HG02571 (cell line): ENCODE measurements around the gene ACAP1.

Source experiments
- ATAC-seq: cut with Tn5 transposase; IDR thresholded peaks from one replicate; pipeline ENCODE4 v1.9.1; 2021; ENCODE audit warnings: mild to moderate bottlenecking, moderate library complexity; ENCODE audit not compliant: unreplicated experiment

ACAP1 gene

DNA sequence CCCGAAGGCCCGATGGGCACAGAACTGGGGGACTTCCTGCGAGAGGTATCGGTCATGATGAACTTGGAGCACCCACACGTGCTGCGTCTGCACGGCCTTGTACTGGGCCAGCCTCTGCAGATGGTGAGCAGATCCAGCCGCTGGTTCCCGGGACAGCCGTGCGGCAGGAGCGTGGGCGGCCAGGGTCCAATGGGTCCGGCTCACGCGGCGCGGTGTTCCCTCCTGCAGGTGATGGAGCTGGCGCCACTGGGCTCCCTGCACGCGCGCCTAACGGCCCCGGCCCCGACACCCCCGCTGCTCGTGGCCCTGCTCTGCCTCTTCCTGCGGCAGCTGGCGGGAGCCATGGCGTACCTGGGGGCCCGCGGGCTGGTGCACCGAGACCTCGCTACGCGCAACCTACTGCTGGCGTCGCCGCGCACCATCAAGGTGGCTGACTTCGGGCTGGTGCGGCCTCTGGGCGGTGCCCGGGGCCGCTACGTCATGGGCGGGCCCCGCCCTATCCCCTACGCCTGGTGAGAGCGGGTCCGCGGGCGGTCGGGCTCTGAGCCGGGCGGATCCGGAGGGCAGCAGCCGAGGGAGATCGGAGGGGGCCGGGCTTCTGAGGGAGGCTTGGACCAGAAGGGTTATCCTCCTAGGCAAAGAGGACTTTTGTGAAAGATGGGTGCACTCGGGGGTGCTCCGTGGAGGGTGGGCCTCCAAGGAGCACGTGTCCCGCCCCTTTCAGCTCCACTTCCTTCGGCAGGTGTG lies 47.6 kb downstream of the ACAP1 start:
- no peak for ATAC-seq

DNA sequence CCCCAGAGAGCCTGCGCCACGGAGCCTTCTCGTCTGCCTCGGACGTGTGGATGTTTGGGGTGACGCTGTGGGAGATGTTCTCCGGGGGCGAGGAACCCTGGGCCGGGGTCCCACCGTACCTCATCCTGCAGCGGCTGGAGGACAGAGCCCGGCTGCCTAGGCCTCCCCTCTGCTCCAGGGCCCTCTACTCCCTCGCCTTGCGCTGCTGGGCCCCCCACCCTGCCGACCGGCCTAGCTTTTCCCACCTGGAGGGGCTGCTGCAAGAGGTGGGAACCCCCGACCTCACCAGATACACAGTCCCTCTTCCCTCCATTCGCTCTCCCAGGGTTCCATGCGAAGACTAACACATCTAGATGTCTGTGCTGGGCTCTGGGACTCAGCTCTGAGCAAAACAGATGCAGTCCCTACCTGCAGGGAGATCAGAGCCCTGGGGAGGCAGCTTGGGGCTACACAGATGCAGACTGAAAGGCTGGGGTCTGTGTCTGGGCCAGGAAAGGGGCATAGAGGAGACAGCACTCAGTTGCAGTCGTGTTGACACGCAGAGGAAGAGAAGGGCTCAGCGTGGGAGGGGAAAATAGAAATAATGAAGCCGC lies 48.3 kb downstream of the ACAP1 start:
- ATAC-seq = no peak

- ATAC-seq = no peak
Measured at GRCh38 chr17:7388856-7389255, 52.5 kb downstream of the ACAP1 start.

DNA sequence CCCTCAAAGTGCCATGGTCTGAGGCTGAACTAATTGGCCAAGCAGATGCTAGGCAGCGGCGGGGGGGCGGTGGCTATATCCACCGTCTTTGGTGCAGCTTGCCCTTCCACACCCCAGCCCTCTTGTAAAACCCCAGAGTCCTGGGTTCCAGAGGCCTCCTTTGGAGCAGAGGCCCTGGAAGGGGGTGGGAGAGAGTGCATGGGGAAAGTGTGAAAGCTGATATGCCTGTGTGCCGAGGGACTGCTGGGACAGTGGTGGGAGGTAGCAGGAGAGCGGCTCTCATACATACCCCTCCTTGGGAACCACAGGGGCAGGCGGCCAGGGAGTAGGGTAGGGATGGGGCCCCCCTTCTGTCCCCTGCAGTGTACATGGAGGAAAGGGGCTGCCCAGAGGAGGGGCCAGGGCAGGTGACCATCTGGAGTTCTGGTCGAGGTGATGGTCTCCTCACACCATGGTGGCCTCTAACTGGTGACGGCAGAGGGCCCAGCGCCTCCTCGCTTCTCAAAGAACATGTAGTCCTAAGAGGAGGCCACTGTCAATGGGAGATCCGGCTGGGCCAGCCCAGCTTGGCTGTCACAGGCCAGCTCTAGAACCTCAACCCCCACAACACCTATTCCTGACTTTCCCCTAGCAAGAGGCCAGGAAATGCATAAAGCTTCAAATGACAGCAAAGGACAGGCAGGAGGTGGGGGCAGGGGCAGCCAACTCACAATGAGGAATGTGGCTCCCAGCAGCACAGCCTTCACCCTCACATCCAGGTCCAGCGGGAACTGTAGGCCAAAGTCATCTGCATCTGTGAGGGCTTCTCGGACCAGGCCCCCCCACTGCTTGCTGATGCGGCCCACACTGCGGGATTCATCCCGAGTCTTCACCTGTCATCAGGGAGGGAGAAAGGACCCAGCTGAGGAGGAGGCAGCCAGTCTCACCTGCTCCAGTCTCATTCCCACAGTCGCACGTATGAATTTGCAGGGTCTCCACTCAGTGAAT lies 53.9 kb downstream of the ACAP1 start:
- no peak for ATAC-seq

GRCh38 chr17:7391307-7391706 lies 55.0 kb downstream of the ACAP1 start:
- ATAC-seq = no peak

GRCh38 chr17:7392696-7393612 lies 56.6 kb downstream of the ACAP1 start:
- no peak for ATAC-seq

- peak; percentile 43 for ATAC-seq
Measured at GRCh38 chr17:7393613-7394451, 57.5 kb downstream of the ACAP1 start.

GRCh38 chr17:7394452-7395191 lies 58.3 kb downstream of the ACAP1 start, which contains the start of gene PLSCR3:
Gene PLSCR3 (minus strand): TSS chr17:7394525. CDS start chr17:7394110, 415 bp downstream.
- peak; percentile 62 for ATAC-seq

- no peak for ATAC-seq
Measured at GRCh38 chr17:7396147-7396546, 59.8 kb downstream of the ACAP1 start.

GRCh38 chr17:7398612-7399011 lies 62.3 kb downstream of the ACAP1 start:
- no peak for ATAC-seq
